Endodermal cell (in vitro differentiated cells): ENCODE data around the gene ARHGAP26. TPM values are rescaled to one million over a fixed set of nuclear protein-coding genes. Genes with fewer than 3 reads are reported as not detected.

Experiments used
- DNase-seq: peaks from one replicate; pipeline ENCODE4 v3.0.0-alpha.2; 2017
- H3K27ac ChIP-seq: 2 replicates; pipeline ENCODE4 v1.5.1; 2013; ENCODE audit warnings: mild to moderate bottlenecking, low read depth, low read length, moderate library complexity
- H3K27me3 ChIP-seq: 2 replicates; pipeline ENCODE4 v1.6.1; 2013; ENCODE audit warnings: mild to moderate bottlenecking, low read length, moderate library complexity; ENCODE audit not compliant: insufficient read depth, control insufficient read depth, poor library complexity, severe bottlenecking
- H3K36me3 ChIP-seq: 2 replicates; pipeline ENCODE4 v1.7.0; 2013; ENCODE audit warnings: mild to moderate bottlenecking, low read length, moderate library complexity; ENCODE audit not compliant: control insufficient read depth, insufficient read depth
- H3K4me1 ChIP-seq: one replicate; pipeline ENCODE4 v1.7.0; 2013; ENCODE audit warnings: low read length; ENCODE audit not compliant: control insufficient read depth, insufficient read depth
- H3K4me3 ChIP-seq: 2 replicates; pipeline ENCODE4 v1.5.1; 2013; ENCODE audit warnings: mild to moderate bottlenecking, low read length, moderate library complexity
- H3K9ac ChIP-seq: 2 replicates; pipeline ENCODE4 v1.6.1; 2013; ENCODE audit warnings: mild to moderate bottlenecking, low read length, moderate library complexity; ENCODE audit not compliant: poor library complexity, severe bottlenecking; ENCODE audit errors: extremely low read depth
- H3K9me3 ChIP-seq: 2 replicates; pipeline ENCODE4 v1.6.1; 2013; ENCODE audit warnings: mild to moderate bottlenecking, low read length, moderate library complexity; ENCODE audit not compliant: control insufficient read depth
- H3K27ac Mint-ChIP-seq: 2 replicates; pipeline ENCODE4 v1.8.0; 2020; ENCODE audit warnings: mixed read lengths
- H3K27me3 Mint-ChIP-seq: 2 replicates; pipeline ENCODE4 v1.8.0; 2021; ENCODE audit warnings: mild to moderate bottlenecking, mixed read lengths; ENCODE audit not compliant: insufficient read depth
- H3K36me3 Mint-ChIP-seq: 2 replicates; pipeline ENCODE4 v1.8.0; 2020; ENCODE audit warnings: low read depth, mixed read lengths
- H3K4me1 Mint-ChIP-seq: 2 replicates; pipeline ENCODE4 v1.8.0; 2020; ENCODE audit warnings: mixed read lengths
- H3K4me3 Mint-ChIP-seq: 2 replicates; pipeline ENCODE4 v1.8.0; 2020; ENCODE audit warnings: mild to moderate bottlenecking, moderate library complexity, mixed read lengths
- H3K9me3 Mint-ChIP-seq: 2 replicates; pipeline ENCODE4 v1.8.0; 2020; ENCODE audit warnings: mild to moderate bottlenecking, mixed read lengths
- CTCF ChIP-seq: fragments of 200-600 bp; sonication (generic); conservative IDR thresholded peaks from 2 replicates; pipeline ENCODE4 v1.5.0; 2021; ENCODE audit warnings: antibody characterized with exemption, mild to moderate bottlenecking
- WGBS, 2 experiments: methylation state at CpG; one replicate each; pipeline versions ENCODE4 v1.1.5 to v1.1.7; 2013; ENCODE audit warnings: missing lambda C conversion rate in 2 of 2, mixed read lengths in 1 of 2; ENCODE audit not compliant: insufficient coverage in 1 of 2, insufficient read length in 1 of 2; 5-methylcytosine and 5-hydroxymethylcytosine counted together
- total RNA-seq, 2 donors: library from RNA; stranded (reverse); fragmentation: NEBNext Ultra II Directional in 1 of 2; extraction: Animal tissue kit (Norgen Biotek cat#: 25700) in 1 of 2; gene quantifications; 2 replicates in 1 of 2; 3 replicates in 1 of 2; pipeline ENCODE4 v1.2.1, GENCODE V29; 2021

ARHGAP26 gene
- total RNA-seq, 2 donors from 2014 or later: 49.2 to 60.5 TPM

- Histone ChIP-seq H3K4me3 (no peak overlapping the region), H3K9me3 (no peaks in the 10 kb centered on the region), H3K27ac (no peak overlapping the region), H3K27me3 (no peaks in the 10 kb centered on the region), H3K9ac (no peak overlapping the region), H3K4me1 (no peaks in the 10 kb centered on the region), H3K36me3 (no peaks in the 10 kb centered on the region)
- 93 to 98% methylated on average over 4 of the region's 4 CpGs for WGBS, 2 experiments
- TF ChIP-seq CTCF: no peak
- H3K36me3 Mint-ChIP-seq: no peaks in the 10 kb centered on the region
- no peak overlapping the region for H3K27ac Mint-ChIP-seq
- no peak overlapping the region for H3K4me3 Mint-ChIP-seq
- DNase-seq: no peak
- no peaks in the 10 kb centered on the region for H3K27me3 Mint-ChIP-seq
- no peaks in the 10 kb centered on the region for H3K9me3 Mint-ChIP-seq
- peaks cover 10% of the 10 kb centered on the region for H3K4me1 Mint-ChIP-seq
Measured at GRCh38 chr5:142746532-142747433, 23.4 kb upstream of the ARHGAP26 start.

- WGBS, 2 experiments: 100% methylated on average over 1 of the region's 1 CpG; no CpG with 5 or more reads in 1 of the 2 experiments
- Histone ChIP-seq H3K27me3 (no peaks in the 10 kb centered on the region), H3K4me3 (no peak overlapping the region), H3K9me3 (no peaks in the 10 kb centered on the region), H3K4me1 (no peaks in the 10 kb centered on the region), H3K27ac (no peak overlapping the region), H3K9ac (no peak overlapping the region), H3K36me3 (no peaks in the 10 kb centered on the region)
- H3K36me3 Mint-ChIP-seq: no peaks in the 10 kb centered on the region
- no peak for DNase-seq
- no peak overlapping the region for H3K4me3 Mint-ChIP-seq
- no peak overlapping the region for H3K27ac Mint-ChIP-seq
- no peaks in the 10 kb centered on the region for H3K27me3 Mint-ChIP-seq
- peaks cover 10% of the 10 kb centered on the region for H3K4me1 Mint-ChIP-seq
- TF ChIP-seq CTCF: no peak
- no peaks in the 10 kb centered on the region for H3K9me3 Mint-ChIP-seq
Measured at GRCh38 chr5:142748132-142748531, 22.0 kb upstream of the ARHGAP26 start.

GRCh38 chr5:142748568-142749249 lies 21.5 kb upstream of the ARHGAP26 start:
- Mint-ChIP-seq H3K9me3 (no peaks in the 10 kb centered on the region), H3K4me3 (no peak overlapping the region), H3K27me3 (no peaks in the 10 kb centered on the region), H3K27ac (no peak overlapping the region), H3K4me1 (peaks cover 7% of the 10 kb centered on the region), H3K36me3 (no peaks in the 10 kb centered on the region)
- Histone ChIP-seq H3K9me3 (no peaks in the 10 kb centered on the region), H3K27ac (no peak overlapping the region), H3K9ac (no peak overlapping the region), H3K4me1 (no peaks in the 10 kb centered on the region), H3K27me3 (no peaks in the 10 kb centered on the region), H3K4me3 (no peak overlapping the region), H3K36me3 (no peaks in the 10 kb centered on the region)
- 71 to 73% methylated on average over 2 of the region's 2 CpGs for WGBS, 2 experiments
- peak; percentile 92 for TF ChIP-seq CTCF
- peak; percentile 83 for DNase-seq
